Dermis microvascular lymphatic vessel endothelial cell (primary cell): ENCODE data around the gene ASIC1. TPM values are rescaled to one million over a fixed set of nuclear protein-coding genes. Genes with fewer than 3 reads are reported as not detected.

Experiments used
- DNase-seq, 2 donors: peaks; one replicate each; pipeline versions ENCODE4 v3.0.0 to v3.0.0-alpha.2; 2010; ENCODE audit warnings: low read depth in 2 of 2
- total RNA-seq: library from RNA; depleted of rRNA; stranded (reverse); fragments of >200 nt; gene quantifications from 2 replicates; pipeline ENCODE4 v1.2.1, GENCODE V29; 2014

Gene ASIC1
- total RNA-seq, 1 donor from 2014 or later: under 0.01 TPM

DNA sequence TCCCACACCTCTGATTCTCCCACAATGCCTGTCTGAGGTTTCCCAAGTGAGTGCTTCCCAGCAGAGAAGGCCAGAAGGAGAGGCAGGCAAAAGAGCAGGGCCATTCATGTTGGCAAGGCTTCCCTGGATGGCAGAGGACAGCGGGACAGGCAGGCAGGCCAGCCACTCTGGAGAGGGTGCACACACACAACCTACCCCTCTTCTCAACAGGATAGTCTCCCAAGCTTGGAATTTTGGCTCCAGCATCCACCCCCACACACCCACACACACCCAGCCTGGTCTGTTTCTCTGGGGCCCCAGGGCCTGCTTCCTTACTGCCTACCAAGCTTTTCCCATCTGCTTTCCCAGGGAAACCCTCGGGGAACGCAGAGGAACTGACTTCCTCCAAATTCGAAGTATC is 16.7 kb upstream of the ASIC1 start:
- DNase-seq: no peak

DNA sequence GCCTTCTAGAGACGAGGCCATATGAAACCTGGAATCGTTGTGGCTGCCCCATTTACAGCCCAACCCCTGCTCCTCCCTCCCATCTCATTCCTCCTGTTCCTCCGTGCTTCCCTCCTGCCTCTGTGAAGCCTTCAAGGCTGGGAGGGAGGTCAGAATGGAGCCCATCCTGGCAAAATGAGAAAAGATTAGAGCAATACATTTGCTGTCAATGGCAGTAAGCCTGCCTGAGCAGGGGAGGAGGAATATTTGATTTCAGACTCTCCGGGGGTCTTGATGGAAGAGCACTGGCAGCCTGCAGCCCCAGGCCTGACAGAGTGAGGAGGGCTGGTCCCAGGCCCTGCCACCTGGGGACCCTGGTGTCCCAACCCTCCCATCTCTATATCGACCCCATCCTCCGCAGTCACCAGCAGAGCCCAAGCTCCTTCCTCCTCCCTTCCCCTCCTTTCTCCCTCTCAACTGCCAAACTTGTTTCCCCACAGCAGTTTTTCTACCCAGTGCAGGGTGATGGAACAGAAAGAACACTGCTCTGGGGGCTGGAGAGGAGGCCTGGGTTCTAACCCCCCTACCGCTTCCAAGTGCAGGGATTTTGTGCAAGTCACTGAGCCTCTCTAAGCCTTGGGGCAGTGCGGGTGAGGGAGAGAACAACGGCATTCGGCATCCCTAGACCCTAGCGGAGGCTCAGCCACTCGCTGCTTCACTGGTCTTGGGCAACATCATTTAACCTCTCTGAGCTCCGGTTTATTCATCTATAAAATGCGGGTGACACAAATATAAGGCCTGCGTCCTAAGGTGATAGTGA is 16.1 kb upstream of the ASIC1 start:
- DNase-seq: no peak

DNA sequence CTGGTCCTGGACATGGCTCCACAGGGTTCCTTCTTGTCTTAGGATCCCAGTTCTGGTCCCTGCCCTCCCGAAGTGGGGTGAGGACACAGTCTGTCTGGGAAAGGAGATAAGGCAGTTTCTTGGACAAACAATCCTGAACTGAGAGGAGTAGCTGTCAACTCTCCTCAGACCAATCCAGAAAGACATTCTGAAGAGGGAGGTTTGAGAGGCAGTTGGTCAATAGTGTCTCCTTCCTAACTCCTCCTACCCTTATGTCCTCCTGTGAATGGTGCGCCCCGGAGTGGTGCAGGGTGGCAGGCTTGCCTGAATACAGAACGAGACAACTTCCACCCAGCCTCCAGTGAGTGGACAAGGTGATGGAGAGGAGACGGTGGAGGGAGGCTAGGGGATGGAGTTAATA is 15.4 kb upstream of the ASIC1 start:
- no peak for DNase-seq

DNA sequence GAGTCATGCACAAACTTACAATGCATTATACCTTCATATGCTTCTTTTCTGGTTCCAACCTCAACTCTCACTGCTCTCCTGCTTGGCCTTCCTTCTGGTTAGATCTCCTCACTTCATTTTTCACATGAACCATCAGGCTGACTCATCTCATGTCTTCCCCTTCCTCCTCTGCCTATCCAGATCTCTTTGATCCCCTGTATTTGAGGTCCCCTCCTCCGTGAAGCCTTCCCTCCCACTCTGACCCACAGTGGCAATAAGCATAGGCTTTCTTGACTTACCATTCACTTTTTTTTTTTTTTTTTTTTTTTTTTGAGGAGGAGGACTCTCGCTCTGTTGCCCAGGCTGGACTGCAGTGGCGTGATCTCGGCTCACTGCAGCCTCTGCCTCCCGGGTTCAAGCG is 14.7 kb upstream of the ASIC1 start:
- DNase-seq: no peak

DNA sequence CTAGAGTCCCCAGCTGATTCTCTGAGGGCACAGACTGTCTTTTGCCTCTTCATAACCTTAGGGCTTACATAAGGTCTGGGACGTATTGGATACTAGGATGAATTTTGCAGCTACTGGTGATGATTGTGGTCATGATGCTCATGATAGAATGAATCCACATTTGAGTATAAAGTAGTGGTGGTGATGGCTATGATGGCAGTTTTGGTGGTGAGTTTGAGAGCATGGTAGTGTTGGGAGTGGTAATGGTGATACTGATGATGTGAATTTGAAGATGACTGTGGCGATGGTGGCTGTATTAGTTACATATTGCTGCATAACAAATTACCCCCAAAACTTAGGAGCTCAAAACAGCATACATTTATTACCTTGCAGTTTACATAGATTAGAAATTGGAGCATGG is 14.1 kb upstream of the ASIC1 start:
- no peak for DNase-seq

DNA sequence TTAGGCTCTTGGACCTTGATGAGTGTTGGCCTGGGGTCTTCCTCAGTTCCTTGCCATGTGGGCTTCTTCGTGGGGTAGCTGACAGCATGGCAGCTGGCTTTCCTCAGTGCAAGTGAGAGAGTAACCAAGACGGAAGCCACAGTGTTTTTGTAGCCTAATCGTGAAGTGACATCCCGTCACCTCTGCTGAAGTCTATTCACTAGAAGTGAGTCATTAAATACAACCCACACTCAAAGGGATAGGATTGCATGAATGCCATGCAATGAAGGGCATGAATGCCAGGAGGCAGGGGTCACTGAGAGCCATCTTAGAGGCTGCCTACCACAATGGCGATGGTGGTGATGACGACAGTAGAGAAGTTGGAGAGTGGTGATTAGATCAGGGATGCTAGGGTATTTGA is 13.5 kb upstream of the ASIC1 start:
- no peak for DNase-seq

DNA sequence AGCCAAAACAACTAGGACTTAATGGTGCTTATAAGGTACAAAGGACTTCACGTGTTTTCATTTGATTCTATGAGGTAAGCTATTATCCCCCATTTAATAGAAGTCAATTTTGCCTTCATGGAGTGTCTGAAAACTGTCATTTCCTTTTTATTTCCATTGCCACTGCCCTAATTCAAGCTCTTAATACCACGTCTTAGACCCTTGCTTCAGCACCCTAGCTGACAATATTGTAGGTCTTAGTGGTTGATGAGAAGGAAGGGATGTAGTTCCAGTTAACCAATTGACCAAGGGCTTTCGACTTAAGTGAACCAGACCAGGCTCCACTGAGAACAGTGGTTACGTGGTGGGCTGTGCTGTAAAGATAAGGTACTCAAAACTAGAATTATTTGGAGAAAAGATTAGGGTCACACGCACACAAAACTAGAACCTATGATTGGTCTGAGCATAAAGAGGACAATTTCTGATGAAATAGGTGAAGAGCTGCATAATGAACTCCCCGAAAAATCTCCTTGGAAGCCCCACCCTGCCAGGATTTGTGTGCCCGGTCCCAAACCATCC is 9.6 kb upstream of the ASIC1 start:
- DNase-seq: no peak

DNA sequence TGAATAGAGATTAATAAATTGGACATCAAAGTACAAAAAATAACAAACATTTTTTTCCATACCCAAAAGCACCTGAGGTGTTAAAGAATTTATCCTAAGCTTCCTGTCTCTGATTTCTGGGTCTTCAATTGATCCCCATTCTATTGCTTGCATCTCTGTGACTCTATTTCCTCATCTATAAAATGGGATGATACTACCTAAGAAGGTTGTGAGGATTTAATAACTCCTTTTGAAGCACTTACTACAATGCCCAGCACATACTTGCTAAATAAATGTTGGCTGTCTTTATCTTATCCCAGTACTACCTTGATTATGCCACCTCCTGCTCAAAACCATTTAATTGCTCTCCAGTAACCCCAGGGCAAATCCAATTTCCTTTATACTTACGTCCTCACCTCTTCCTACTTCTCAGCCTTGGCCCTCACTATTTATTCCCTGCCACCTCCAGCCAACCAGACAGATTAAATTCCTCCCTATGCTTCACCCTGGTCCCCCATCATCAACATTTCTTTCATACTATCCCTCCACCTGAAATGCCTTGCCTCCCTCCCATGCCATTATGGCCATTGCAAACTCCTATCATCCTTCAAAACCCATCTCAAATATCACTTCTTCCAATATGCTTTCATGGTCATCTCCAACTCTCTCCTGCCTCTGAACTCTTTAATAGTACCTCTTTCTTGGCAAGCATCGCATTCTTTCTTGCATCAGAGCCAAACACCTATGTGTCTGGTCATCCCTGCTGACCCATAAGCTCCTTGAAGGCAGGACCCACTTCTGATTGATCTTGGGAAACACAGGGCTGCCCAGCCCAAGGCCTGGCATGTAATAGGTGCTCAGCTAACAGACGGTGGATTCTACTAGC is 7.9 kb upstream of the ASIC1 start:
- no peak for DNase-seq

DNA sequence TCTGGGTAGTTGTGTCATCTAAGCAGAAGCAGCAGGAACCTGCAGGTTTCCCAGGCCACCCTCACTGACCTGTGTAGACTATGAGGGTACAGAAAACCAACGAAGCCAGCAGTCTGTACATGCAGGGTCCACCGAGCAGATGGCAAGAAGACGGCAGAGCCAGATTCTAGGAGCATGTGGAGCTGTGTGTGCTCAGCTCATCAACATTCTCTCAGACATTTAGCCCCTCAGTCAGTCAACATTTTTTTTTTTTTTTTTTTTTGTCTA is 7.3 kb upstream of the ASIC1 start:
- DNase-seq: no peak

DNA sequence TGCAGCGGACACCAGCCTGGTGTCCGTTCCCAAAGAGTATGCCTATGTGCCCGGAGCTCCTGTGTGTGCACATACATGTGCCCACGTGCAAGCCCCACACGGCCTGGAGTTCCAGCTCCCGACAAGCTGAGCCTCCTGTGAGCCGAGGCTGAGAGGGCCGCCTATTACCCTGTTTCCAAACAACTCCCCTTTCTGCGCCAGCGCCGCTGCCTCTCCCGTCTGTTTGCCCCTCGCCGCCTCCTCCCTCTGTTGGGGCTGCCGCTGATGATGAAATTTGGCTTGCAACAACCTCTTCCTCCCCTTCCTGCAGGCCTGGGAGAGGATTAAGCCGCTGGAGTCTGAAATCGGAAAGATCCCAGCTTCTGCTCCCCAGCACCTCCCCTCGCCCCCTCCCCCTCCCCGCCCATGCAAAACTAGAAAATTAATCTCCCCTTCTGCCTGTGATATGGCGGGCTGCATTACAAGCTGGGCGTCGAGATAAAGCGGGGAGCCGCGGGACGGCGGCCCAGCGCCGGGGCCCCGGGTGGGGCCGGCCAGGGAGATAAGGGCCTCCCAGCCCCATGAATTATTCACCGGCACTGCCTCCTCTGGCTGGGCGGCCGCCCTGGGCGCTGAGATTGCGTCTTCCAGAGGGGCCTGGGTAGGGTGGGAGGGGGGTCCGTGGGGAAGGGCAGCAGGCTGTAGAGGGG is 6.8 kb upstream of the ASIC1 start:
- no peak for DNase-seq

DNA sequence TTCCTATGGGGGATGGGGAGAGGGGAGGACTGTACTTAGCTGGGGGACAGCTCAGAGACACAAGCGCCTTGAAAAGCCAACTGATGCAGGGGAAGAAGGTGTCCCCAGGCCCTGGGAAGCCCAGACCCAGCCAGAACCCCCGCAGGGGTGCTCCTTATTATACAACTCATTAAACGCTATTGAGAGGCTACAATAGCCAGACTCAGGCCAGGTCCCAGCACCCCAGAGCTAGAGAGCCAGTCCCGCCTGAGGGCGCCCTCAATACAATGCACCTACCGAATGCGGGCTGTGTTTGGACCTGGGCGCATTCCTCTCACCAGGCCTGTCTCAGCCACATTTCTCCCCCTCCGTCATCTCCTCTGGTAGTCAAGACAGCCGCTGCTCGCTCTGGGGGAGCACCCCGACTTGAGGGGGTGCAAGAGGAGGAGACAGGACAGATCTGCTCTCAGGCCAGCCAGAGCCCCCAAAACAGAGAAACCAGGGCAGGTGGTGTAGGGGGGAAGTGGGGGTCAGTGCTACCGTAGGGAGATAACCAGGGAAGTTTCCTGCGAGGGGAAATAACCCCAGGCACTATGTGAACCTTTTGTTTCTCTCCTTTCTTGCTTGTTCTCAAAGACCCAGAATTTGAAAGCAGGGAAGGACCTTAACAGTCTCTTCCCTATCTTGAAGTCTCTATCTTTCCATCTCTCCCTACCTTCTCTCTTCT is 6.1 kb upstream of the ASIC1 start:
- DNase-seq: no peak

DNA sequence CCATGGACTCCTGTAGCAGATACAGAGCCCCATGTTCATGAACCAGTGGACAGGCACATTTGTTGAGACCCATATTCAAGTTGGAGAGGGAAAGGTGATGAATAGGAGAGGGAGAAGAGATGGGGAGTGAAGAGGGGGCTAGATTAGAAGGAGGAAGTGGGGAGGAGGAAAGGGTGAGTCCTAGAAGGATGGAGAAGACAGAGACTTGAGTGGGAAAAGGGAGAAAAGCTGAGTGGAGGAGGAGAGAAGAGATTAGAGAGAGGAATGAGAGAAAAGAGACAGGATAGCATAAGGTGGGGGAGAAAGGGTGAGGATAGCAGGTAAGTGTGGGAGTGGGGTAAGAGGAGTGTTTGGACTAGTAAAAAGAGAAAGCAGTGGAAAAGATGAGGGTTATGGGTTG is 4.9 kb upstream of the ASIC1 start:
- DNase-seq: no peak

DNA sequence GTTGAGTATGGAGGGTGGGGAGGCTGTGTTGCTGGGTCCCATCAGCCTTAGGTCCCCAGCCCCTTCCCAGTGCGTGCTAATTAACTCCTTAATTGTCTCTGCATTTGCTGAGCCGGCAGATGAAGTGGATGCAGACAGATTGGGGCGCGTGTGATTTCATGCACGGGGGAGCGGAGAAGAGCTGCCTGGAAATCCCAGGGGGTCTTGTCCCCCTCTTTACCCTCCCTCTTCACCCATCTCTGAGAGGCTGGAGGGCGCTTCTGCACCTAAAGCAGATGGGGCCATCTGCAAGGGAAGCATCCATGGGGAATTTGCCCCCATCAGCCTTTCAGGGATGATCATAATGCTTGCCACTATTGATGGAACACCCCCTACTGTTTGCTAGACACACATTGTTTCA is 4.4 kb upstream of the ASIC1 start:
- DNase-seq: no peak

DNA sequence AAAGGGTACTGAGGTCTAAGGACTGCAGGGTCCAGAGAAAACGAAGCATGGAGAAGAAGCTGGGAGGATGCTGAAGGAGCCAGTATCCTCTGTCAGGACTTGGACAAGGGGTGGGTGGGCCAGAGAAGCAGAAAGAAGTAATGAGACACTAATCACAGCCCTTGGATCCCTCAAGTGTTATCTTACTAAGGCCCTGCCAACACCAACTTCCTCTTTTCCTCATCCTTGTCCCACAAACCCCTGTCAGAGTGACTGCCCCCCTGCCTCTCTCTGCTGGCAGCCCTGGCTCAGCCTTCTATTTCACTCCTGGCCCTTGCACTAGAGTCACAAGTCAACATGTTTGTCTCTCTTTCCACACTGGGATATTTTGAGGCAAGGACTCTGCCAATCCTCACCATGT is 3.8 kb upstream of the ASIC1 start:
- DNase-seq: no peak

DNA sequence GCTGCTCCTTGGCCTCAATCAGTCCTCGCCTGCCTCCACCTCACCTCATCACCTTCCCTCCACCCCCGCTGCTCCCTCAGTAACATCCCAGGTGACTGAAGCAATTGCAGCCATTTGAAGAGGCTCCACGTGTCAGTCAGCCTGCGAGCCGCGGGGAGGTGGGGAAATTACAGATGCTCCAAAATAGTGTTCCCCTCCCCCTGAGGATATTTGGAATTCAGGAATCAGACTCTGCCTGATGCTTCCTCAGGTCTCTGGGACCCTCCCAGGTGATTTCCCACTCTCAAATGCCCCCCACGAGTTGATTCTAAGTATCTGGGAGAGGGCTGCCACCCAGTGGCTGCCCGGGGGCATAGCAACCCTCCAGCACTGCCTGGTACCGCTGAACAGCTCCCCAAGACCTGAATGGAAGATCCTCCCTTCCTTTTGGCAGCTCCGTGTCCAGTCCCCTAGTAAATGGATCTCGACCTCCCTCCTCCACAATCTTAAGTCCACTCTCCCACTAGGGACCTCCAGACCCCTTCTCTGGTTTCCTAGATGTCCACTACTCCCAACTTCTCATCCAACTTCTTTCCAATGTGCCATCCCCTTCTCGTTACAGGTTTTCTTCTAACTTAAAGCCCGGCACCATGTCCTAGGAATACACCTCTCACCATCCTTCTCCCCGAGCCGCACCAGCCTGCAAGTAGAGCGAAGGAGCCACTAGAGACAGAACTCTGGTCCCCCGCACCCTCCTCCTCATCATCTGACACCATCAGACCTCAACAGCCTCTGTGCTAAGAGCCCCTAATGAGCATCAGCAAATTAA is 1.4 kb upstream of the ASIC1 start:
- peak; percentile 18 to 56 for DNase-seq

DNA sequence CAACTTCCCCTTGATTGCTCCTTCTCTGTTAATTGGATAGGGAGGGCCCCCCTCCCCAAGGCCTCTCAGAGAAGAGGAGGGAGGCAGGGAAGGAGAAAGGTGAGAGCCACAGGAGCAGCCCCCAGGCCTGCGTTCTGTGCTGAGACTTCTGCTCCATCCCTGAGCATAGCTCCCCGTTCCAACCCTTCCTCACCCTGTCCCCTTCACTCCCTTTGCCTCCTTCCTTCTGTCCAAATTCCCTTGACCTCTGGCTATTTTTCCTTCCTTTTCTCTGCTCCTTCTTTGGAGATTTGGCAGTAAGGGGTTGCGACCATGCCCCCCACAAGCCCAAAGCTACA is 788 bp upstream of the ASIC1 start:
- DNase-seq: no peak

DNA sequence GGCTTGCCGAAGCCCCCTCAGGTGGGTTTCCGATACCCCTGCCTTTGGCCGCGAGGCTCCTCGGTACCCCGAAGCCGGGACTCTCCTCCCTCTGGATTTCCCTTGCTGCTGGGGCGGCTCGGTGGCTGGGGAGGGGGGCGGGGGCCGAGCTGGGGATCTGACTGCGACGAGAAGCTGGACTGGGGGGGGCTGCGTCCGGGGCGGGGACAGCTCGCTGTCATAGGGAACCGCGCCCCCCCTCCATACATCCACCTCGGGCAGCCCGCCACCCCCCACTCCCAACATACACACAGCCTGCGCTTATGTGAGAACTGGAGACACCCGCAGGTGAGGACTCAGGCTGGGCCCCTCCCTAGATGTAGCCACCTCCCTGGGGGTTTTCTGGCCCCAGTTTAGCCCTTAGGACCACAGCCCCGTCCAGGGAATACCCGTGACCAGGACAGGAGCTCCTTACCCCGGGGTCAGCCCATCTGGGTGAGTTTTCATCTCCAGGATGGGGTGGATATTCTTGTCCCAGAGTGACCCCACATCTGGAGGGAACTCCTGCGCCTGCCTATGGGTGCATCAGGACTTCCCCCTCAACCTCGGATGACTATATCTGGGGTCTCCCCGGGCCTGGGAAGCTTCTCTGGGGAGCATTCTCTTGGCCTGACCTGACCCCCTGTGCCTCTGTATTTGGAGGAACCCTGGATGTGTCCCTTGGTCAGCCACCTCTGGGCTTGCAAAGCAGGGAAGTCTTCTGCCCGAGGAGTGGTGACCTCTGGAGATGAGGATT is 687 bp downstream of the ASIC1 start:
- no peak for DNase-seq

DNA sequence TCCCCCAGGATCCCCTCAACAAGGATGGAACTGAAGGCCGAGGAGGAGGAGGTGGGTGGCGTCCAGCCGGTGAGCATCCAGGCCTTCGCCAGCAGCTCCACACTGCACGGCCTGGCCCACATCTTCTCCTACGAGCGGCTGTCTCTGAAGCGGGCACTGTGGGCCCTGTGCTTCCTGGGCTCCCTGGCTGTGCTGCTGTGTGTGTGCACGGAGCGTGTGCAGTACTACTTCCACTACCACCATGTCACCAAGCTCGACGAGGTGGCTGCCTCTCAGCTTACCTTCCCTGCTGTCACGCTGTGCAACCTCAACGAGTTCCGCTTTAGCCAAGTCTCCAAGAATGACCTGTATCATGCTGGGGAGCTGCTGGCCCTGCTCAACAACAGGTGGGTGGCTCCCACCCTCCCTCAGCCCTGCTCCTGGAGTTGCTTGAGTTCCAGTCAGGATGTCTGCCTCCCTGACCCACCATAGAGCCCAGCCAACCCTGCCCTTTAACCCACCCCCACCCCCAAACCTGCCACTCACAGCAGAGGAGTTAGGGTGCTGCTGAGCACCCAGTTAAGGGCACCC is 1.4 kb downstream of the ASIC1 start:
- DNase-seq: no peak

DNA sequence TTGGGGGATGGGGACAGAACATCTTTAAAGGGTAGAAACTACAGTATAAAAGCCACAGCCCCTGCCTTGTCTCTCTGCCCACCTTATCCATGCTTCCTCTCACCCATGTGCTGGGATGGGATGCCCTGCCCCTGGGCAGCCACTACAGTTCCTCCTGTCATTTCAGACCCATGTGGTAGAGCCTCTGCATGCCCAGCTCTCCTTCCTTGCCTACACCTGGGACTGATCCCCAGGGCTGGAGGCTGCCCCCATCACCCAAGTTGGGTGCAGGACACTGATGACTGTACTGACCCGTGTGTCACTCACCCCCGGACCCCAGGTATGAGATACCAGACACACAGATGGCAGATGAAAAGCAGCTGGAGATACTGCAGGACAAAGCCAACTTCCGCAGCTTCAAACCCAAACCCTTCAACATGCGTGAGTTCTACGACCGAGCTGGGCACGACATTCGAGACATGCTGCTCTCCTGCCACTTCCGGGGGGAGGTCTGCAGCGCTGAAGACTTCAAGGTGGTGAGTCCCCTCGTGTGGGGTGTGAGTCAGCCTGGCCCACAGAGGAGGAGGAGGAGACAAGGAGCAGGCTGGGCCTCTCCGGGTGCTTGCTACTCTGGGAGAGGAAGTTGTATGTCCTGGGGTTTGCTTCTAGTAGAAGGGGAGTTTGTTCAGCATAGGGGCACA is 2.2 kb downstream of the ASIC1 start:
- DNase-seq: no peak
